GM19438 (cell line): Measurements from ENCODE around the gene SUSD4.
"Not testable (repeated sequence)": the region's sequence is repeated elsewhere in the genome, so short reads cannot be mapped to it uniquely, and the experiment has no call there.

Experiments used
- ATAC-seq: cut with Tn5 transposase; IDR thresholded peaks from one replicate; pipeline ENCODE4 v1.9.1; 2021; ENCODE audit warnings: low read depth; ENCODE audit not compliant: unreplicated experiment

Gene SUSD4

GRCh38 chr1:223258751-223259198 is 105.2 kb downstream of the SUSD4 start:
- no peak for ATAC-seq

GRCh38 chr1:223257856-223258550 is 106.0 kb downstream of the SUSD4 start:
- no peak for ATAC-seq

GRCh38 chr1:223256034-223256433 is 107.9 kb downstream of the SUSD4 start:
- no peak for ATAC-seq

- no peak for ATAC-seq
These were observed 110.1 kb downstream of the SUSD4 start for GRCh38 chr1:223253916-223254315.

GRCh38 chr1:223251387-223251786 is 112.6 kb downstream of the SUSD4 start:
- not testable (repeated sequence) for ATAC-seq

- ATAC-seq: no peak
These were observed 113.4 kb downstream of the SUSD4 start for GRCh38 chr1:223250632-223251015.

- no peak for ATAC-seq
These were observed 113.9 kb downstream of the SUSD4 start for GRCh38 chr1:223249854-223250631.

GRCh38 chr1:223248770-223249140 is 115.2 kb downstream of the SUSD4 start:
- ATAC-seq: no peak

- no peak for ATAC-seq
These were observed 115.8 kb downstream of the SUSD4 start for GRCh38 chr1:223248001-223248769.

GRCh38 chr1:223246476-223247112 is 117.4 kb downstream of the SUSD4 start:
- no peak for ATAC-seq

- ATAC-seq: no peak
These were observed 118.0 kb downstream of the SUSD4 start for GRCh38 chr1:223245983-223246382.

GRCh38 chr1:223245411-223245810 is 118.6 kb downstream of the SUSD4 start:
- no peak for ATAC-seq

GRCh38 chr1:223244366-223245103 is 119.4 kb downstream of the SUSD4 start:
- ATAC-seq: no peak

- ATAC-seq: no peak
These were observed 120.4 kb downstream of the SUSD4 start for GRCh38 chr1:223243441-223244050.

GRCh38 chr1:223242971-223243370 is 121.0 kb downstream of the SUSD4 start:
- ATAC-seq: no peak

- ATAC-seq: no peak
These were observed 121.5 kb downstream of the SUSD4 start for GRCh38 chr1:223242382-223242955.

- ATAC-seq: no peak
These were observed 123.9 kb downstream of the SUSD4 start for GRCh38 chr1:223240122-223240521.

- no peak for ATAC-seq
These were observed 128.9 kb downstream of the SUSD4 start for GRCh38 chr1:223235091-223235490.

GRCh38 chr1:223234534-223234933 is 129.4 kb downstream of the SUSD4 start:
- no peak for ATAC-seq
